ENCODE results near the gene SPATA22. TPM values are rescaled to one million over a fixed set of nuclear protein-coding genes. Genes with fewer than 3 reads are reported as not detected.

Gene SPATA22
- total RNA-seq, 1 experiment from 2014 or later, result not detected

- POLR2A ChIA-PET, result no interaction called here
- no peak for TF ChIP-seq CTCF (IDR thresholded peaks at IDR 0.05; ENCODE audit: unreplicated experiment)
- H3K27ac Mint-ChIP-seq (ENCODE audit: low read depth, unreplicated experiment), result no peak overlapping the region
- BruUV-seq (replicated peaks), result no TSS peak
- H3K9me3 Mint-ChIP-seq (ENCODE audit: unreplicated experiment), result peaks cover 9% of the 10 kb centered on the region
- no peaks in the 10 kb centered on the region for H3K4me1 Mint-ChIP-seq (ENCODE audit: insufficient read depth, unreplicated experiment)
- intact Hi-C loops (cut with micrococcal nuclease), result no loop called here
- CTCF ChIA-PET, result no interaction called here
- peaks cover 16% of the 10 kb centered on the region for H3K27me3 Mint-ChIP-seq (ENCODE audit: insufficient read depth, unreplicated experiment)
- H3K36me3 Mint-ChIP-seq (ENCODE audit: insufficient read depth, unreplicated experiment), result no peaks in the 10 kb centered on the region
- no peak overlapping the region for H3K4me3 Mint-ChIP-seq (ENCODE audit: unreplicated experiment)
- no peak for DNase-seq (ENCODE audit: unreplicated experiment)
Observed at GRCh38 chr17:3502466-3502865, 30.8 kb upstream of the SPATA22 start.

- CTCF ChIA-PET, result no interaction called here
- Mint-ChIP-seq H3K4me3 (ENCODE audit: unreplicated experiment) (no peak overlapping the region), H3K27ac (ENCODE audit: low read depth, unreplicated experiment) (no peak overlapping the region), H3K9me3 (ENCODE audit: unreplicated experiment) (peaks cover 9% of the 10 kb centered on the region), H3K4me1 (ENCODE audit: insufficient read depth, unreplicated experiment) (no peaks in the 10 kb centered on the region), H3K27me3 (ENCODE audit: insufficient read depth, unreplicated experiment) (peaks cover 16% of the 10 kb centered on the region), H3K36me3 (ENCODE audit: insufficient read depth, unreplicated experiment) (no peaks in the 10 kb centered on the region)
- DNase-seq (ENCODE audit: unreplicated experiment), result no peak
- intact Hi-C loops (cut with micrococcal nuclease), result no loop called here
- no peak for TF ChIP-seq CTCF (IDR thresholded peaks at IDR 0.05; ENCODE audit: unreplicated experiment)
- POLR2A ChIA-PET, result interaction anchor here (1.2 kb wide), 1 partner anchor 12 kb away, joined by 3 read pairs; no protein-coding TSS in a partner anchor
- no TSS peak for BruUV-seq (replicated peaks)
Observed at GRCh38 chr17:3501344-3501743, 29.7 kb upstream of the SPATA22 start.

GRCh38 chr17:3497101-3497500 is 25.5 kb upstream of the SPATA22 start:
- Mint-ChIP-seq H3K27me3 (ENCODE audit: insufficient read depth, unreplicated experiment) (no peaks in the 10 kb centered on the region), H3K36me3 (ENCODE audit: insufficient read depth, unreplicated experiment) (no peaks in the 10 kb centered on the region), H3K4me1 (ENCODE audit: insufficient read depth, unreplicated experiment) (no peaks in the 10 kb centered on the region), H3K27ac (ENCODE audit: low read depth, unreplicated experiment) (no peak overlapping the region), H3K4me3 (ENCODE audit: unreplicated experiment) (no peak overlapping the region), H3K9me3 (ENCODE audit: unreplicated experiment) (peaks cover 9% of the 10 kb centered on the region)
- TF ChIP-seq CTCF (IDR thresholded peaks at IDR 0.05; ENCODE audit: unreplicated experiment), result no peak
- CTCF ChIA-PET, result no interaction called here
- POLR2A ChIA-PET, result no interaction called here
- intact Hi-C loops (cut with micrococcal nuclease), result no loop called here
- no peak for DNase-seq (ENCODE audit: unreplicated experiment)
- BruUV-seq (replicated peaks), result no TSS peak

GRCh38 chr17:3485481-3486068 is 14.0 kb upstream of the SPATA22 start:
- Mint-ChIP-seq H3K36me3 (ENCODE audit: insufficient read depth, unreplicated experiment) (peaks cover 6% of the 10 kb centered on the region), H3K4me3 (ENCODE audit: unreplicated experiment) (no peak overlapping the region), H3K27ac (ENCODE audit: low read depth, unreplicated experiment) (no peak overlapping the region), H3K4me1 (ENCODE audit: insufficient read depth, unreplicated experiment) (no peaks in the 10 kb centered on the region), H3K27me3 (ENCODE audit: insufficient read depth, unreplicated experiment) (peaks cover 67% of the 10 kb centered on the region), H3K9me3 (ENCODE audit: unreplicated experiment) (no peaks in the 10 kb centered on the region)
- POLR2A ChIA-PET, result no interaction called here
- CTCF ChIA-PET, result no interaction called here
- BruUV-seq (replicated peaks), result no TSS peak
- DNase-seq (ENCODE audit: unreplicated experiment), result no peak
- TF ChIP-seq CTCF (IDR thresholded peaks at IDR 0.05; ENCODE audit: unreplicated experiment), result no peak
- intact Hi-C loops (cut with micrococcal nuclease), result no loop called here

Measured in MCF 10A (cell line).